HG02852 (cell line): ENCODE results near the gene TCF12.
"Not testable (repeated sequence)": the region's sequence is repeated elsewhere in the genome, so short reads cannot be mapped to it uniquely, and the experiment has no call there.

Source experiments
- ATAC-seq: cut with Tn5 transposase; IDR thresholded peaks from one replicate; pipeline ENCODE4 v1.9.1; 2021; ENCODE audit warnings: mild to moderate bottlenecking, moderate library complexity; ENCODE audit not compliant: unreplicated experiment

TCF12 gene

DNA sequence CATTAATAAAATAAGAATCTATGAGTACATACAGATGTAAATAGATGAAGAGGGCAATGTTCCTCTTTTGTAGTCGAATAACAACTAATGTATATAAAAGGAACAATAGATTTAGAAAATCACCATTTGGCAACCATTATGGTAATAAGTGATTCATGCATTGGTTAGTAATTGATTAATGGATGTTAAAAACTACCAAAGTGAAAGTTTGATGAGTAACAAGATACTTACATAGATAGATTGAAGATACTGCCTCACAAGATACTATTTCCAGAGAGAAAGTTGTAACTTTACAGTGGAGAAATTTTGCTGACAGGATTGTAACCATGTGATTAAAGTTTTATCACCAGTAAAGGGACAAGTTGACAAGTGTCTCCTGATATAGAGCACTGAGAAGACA lies 55.0 kb downstream of the TCF12 start:
- ATAC-seq: no peak

DNA sequence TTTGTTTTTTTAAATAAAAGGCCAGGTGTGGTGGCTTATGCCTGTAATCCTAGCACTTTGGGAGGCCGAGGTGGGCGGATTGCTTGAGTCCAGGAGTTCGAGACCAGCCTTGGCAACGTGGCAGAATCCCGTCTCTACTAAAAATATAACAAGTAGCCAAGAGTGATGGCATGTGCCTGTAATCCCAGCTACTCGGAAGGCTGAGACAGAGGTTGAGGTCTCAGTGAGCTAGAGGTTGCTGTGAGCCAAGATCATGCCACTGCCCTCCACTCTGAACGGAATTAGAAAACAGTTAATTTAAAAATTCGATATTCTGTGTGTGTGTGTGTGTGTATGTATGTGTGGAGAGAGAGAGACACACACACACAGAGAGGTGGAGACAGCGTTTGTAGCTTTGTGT lies 58.8 kb downstream of the TCF12 start:
- ATAC-seq: no peak

DNA sequence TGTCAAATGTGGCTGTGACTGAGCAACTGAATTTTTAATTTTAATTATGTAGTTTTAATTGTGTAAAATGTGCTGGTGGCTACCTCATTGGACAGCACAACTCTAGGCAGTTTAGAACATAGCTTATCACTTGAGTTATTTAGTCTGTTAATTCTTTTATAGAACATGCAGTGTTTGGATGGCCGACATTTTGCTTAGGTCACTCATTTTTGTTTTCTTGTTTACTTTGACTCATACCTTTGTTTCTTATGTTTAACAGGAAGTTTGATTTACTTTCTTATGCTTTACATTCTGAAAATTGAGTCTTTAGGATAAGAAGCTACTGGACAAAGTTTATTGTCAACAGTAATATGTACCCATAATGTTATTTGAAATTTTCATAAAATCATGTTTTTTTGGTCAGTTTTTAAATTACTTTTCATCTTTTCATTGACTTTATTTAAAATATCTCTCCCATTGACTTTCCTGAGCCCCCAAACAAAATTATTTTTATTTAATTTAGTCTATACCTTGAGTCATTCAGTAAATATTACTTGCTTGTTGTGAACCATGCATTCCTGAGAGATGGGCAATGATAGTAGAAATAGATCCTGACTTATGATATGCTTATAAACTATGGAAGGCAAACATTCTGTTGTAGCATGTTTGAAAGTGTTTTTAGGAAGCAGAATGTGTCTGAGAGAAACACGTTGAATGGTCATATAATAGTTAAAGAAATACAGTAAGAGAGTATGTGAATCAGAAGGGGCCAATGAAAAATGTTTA lies 60.6 kb downstream of the TCF12 start:
- ATAC-seq: no peak

DNA sequence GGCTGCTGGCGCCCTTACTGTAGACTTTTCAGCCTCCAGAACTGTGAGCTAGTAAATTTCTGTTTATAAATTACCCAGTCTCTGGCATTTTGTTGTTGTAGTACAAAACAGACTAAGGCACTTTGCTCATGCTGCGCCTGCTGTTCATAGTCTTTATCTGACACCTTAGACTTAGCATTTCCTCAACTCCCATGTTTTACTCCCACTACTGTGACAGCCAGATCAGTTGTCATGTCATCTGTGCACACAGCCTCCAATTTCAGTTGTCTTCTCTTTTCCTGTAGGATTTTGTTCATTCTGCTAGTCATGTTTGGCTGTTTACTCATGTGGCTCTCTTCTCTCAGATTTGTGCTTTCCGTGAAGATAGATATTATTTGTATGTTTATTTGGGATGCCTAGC lies 62.0 kb downstream of the TCF12 start:
- ATAC-seq: no peak

DNA sequence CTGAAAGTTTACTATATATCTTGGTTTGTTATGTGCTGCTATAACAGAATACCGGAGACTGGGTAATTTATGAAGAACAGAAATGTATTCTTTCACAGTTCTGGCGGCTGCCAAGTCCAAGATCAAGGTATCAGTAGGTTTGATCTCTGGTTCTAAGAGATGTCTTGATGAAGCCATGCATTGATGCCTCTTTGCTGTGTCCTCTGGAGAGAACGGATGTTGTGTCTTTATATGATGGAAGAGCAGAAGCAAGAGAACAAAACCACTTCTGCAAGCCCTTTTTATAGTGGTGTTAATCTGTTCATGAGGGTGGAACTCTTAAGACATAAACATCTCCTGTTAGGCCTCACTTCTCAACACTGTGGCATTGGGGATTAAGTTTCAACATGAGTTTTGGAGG lies 62.7 kb downstream of the TCF12 start:
- ATAC-seq: no peak

DNA sequence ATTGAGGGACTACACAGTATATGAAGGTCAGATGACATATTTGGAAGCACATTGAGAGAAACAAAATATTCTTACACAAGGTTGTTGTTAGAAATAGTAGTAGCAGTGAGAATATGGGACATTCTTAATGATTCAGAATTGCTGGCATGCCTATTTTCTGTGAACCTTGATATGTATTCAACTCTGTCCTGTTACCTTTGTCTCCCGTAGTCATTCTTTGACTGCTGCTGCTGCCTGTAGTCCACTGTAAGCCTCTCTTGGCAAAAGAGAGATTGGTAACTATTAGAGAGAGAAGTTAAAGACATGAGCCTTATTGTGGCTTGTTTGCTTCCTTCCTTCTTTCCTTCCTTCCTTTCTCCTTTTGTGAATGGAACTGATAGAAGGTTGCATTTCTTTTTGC lies 64.5 kb downstream of the TCF12 start:
- no peak for ATAC-seq

DNA sequence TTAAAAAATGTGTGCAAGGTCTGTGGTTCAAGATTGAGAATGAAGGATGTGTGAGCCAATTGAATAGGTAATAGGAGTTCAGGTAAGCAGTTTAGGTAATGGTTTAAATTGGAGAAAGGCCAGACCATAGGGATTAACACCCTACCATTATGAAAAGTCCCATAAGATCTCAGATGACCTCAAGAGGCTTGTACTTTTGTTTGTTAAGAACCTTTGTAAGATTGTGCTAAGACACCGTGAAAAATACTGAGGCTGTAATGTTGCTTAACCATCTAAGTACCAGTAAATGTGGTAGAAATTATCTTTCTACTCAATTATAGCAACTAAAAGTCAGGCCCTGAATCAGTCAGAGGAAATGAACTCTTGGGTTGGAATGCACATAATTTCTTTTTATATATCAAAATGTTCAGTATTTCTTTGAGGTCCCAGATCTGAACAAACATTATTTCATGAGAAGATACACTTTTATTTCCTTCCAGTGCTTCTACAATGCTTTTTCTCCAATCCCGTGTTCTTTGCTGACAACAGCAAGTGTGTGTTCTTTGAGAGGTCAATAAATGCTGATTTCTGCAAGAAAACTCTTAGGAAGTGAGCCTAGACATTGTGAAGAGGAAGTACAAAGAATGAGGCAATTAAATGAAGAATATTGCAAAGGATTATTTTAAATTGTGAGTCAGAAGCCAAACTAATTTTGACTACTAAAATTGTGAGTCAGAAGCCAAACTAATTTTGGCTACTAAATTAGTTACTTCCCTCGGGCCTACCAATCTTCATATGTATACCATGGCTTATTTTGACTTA lies 66.4 kb downstream of the TCF12 start:
- ATAC-seq: no peak

DNA sequence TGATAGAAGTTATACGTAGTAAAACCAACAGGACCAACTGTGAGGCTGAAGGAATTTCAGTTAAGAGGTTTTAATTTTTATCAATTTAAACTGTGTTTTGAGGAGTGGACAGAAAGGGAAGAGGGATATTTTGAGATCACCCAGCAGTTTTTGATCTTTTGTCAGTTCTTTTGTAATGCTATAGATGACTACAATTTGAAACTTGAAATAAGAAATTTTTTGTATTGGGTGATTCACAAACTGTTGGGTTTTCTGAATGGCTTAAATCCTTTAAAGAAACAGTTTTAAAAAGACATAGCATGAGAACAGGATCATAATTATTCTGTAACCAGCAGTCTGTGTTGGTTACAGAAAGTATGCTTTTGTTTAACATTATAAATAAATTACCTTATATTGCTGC lies 67.4 kb downstream of the TCF12 start:
- ATAC-seq: no peak

DNA sequence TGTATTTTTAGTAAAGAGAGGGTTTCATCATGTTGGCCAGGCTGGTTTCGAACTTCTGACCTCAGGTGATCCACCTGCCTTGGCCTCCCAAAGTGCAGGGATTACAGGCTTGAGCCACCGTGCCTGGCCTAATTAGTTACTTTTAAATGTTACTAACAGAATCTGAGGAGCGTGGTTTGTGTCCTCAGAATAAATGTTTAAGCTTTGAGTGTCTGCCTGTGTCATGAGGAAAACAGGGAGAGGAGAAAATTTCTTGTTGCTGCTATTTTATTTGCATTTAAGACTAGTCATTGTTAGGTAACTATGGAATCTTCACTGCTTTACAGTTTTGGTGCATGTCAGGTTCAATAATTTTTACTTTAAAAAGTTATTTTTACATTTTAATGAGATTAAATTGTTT lies 68.8 kb downstream of the TCF12 start:
- no peak for ATAC-seq

DNA sequence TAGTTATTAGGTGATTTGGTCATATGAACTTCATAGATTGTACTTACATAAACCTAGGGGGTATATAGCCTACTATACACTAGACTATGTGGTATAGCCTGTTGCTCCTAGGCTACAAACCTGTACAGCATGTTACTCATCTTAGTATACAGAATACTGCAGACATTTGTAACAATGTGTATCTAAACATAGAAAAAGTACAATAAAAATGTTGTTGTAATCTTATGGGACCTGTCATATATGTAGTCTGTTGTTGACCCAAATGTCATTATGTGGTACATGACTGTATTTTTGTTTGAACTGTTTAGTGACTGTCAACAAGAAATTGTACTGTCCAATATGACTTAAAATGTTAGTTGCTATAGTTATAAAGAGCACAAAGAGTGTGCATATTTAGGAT lies 69.8 kb downstream of the TCF12 start:
- ATAC-seq: no peak

DNA sequence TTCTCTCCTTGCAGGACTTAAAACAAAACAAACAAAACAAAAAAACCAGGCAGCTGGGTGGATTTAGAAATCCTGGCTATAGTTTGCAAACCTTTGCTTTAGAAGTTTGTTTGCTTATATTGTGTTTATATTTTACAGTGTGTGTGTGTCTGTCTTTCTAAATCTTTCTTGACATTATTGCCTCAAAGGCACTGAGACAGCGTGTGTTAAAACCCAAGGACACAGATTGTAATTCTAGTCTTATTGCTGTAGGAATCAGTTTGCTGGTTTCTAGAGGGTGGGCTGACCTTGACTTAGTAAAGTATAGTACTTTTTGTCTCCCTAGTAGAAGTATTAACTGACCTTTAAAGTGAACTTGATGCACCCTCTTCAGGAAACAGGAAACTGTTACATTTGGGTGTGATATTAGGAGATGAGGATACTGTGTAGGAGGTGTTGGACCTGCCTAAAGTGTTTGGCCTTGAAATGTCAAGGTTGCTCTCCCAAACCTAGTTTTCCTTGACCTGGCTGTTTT lies 71.0 kb downstream of the TCF12 start:
- no peak for ATAC-seq

DNA sequence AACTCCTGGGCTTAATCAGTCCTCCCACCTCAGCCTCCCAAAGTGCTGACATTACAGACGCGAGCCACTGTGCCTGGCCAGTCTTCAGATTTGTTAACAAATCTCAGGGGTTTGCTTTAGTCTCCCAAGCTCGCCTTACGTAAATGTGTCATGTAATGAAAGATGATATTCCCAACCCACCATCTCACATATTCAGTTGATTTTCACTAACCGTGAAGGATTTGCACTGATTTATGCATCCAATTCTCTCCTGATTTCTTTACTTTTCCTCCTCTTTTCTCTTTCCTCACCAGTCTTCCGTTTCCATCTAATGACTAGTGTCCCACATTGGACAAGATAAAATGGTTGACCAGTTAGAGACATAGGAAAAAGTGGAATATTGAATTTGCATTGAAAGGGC lies 72.6 kb downstream of the TCF12 start:
- no peak for ATAC-seq

DNA sequence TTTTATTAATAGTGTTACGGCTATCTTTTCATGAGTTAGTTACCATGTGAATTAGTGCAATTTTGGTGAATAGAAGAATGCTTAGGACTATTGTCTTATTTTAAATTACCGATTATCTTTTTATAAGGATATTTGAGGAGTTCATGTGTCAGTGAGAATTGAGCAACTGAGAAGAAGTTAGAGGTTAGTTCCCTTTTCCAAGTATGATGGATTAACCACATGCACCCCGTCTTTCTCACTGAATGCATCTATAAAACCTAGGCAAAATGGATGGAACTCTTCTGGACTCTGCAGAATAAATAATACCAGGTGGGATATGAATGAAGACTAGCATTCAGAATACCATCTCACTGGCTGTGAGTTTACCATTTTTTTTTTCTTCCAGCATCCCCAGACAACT lies 74.3 kb downstream of the TCF12 start:
- ATAC-seq: no peak

DNA sequence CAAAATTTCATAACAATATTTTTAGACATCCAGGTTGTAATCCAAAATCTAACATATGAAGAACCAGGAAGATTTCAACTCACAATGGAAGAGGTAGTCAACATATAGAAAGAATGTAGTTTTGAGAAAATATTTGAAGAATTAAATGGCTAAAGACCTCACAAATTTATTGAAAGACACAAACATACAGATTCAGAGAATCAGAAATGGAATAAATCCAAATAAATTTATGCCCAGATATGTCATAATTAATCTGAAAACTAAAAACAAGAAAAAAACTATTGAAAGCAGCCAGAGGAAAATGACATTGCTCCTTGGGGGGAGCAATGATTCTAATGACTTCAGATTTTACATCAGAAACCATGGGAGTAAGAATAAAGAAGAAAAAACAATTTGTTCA lies 75.8 kb downstream of the TCF12 start:
- ATAC-seq: no peak

DNA sequence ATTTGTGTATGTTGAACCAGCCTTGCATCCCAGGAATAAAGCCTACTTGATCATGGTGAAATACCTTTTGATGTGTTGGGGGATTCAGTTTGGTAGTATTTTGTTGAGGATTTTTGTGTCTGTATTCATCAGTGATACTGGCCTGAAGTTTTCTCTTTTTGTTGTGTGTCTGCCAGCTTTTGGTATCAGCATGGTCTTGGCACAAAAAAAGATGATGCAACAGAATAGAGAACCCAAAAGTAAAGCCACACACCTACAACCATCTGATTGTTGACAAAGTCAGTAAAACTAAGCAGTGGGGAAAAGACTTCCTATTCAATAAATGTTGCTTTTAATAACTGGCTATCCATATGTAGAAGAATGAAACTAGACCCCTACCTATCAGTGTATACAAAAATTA lies 77.6 kb downstream of the TCF12 start:
- ATAC-seq: no peak

DNA sequence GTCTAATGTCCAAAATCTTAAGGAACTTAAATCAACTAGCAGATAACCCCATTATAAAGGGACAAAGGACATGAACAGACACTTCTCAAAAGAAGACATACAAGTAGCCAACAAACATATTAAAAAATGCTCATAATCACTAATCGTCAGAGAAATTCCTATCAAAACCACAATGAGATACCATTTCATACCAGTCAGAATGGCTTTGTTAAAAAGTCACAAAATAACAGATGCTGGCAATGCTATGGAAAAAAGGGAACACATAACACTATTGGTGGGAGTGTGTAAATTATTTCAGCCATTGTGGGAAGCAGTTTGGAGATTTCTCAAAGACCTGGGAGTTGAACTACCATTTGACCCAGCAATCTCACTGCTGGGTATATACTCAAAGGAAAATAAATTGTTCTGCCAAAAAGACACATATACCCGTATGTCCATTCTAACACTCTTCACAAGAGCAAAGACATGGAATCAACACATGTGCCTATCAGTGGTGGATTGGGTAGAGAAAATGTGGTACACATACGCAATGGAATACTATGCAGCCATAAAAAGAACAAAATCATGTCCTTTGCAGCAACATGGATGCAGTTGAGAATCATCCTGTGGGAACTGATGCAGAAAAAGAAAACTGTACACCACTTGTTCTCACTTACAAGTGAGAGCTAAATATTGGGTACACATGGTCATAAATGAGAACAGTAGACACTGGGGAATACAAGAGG lies 78.5 kb downstream of the TCF12 start:
- no peak for ATAC-seq

DNA sequence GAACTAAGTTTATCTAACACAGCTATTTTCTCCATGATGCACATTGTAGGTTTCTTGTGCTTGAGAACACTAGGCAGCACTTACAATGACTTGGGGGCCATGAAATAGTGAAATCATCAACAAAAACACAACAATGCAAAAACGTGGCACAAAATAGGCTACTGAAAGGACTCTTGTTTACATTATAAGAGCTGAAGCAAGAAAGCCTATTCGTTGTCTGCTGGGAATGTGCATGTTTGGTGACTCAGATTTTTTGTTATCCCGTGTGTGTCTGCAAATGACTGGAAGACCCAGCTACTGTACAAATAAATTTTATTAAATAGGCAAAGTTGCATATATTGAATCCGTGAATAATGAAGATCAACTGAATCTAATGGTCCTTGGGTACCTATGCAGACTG lies 85.0 kb downstream of the TCF12 start:
- no peak for ATAC-seq

DNA sequence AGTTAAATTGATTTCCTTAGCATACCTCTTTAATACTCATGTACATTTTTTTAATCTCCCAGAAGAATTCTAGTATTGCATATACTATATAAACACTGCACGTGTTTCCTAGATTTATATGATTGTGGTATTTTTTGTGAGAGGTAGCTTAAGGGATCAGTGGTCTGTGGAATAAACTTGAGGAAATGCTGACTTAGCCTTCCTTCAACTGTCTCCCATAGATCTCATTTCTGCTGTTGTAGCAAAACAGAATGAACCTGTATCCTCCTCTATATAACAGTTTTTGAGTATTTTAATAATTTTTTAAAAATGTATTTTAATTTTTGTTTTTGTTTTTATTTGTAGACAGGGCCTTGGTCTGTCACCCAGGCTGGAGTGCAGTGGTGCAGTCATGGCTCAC lies 86.8 kb downstream of the TCF12 start:
- ATAC-seq: no peak

DNA sequence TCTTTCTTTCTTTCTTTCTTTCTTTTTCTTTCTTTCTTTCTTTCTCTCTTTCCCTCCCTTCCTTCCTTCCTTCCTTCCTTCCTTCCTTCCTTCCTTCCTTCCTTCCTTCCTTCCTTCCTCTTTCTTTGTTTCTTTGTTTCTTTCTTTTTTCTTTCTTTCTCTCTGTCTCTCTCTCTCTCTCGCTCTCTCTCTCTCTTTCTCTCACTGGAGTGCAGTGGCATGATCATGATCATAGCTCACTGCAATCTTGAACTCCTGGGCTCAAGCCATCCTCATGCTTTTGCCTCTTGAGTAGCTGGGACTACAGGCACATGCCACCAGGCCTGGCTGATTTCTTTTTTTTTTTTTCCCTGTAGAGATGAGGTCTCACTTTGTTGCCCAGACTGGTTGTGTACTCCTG lies 89.4 kb downstream of the TCF12 start:
- not testable (repeated sequence) for ATAC-seq

DNA sequence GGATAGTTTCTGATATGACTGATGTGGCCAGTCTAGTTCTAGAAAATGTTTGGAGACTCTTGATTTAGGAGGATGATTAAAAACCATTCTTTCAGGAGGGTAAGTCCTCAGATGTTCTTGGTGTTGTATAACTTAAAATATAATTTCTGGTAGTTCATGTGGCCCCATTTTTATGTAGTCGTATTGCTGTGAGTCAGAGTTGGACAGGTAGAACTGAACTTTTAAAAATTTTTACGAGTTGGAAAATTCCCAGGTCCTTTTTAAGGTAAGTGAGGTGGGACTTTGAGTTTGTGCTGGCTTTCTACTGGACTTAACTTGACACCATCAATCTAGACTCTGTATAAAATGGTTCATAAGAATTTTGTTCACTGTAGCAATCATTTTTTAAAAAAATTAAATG lies 92.3 kb downstream of the TCF12 start:
- no peak for ATAC-seq

DNA sequence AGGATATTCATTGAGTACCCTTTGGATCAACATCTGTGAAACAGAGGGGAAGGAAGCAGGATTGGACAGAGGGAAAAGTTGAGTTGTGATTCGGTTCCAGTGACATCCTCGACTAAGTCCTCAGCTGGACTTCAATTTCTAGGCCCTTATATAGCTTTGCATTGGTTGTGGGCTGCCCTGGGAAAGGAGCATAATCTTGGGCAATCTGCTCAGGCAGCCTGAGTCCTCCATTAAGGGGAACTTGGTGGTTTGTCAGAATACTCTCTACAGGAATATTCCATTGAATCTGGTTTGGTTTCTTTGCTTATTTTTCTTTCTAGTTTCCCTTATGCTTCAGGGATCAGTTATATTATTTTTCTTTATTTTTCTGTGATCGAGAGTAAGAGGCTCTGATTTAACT lies 94.1 kb downstream of the TCF12 start:
- no peak for ATAC-seq

DNA sequence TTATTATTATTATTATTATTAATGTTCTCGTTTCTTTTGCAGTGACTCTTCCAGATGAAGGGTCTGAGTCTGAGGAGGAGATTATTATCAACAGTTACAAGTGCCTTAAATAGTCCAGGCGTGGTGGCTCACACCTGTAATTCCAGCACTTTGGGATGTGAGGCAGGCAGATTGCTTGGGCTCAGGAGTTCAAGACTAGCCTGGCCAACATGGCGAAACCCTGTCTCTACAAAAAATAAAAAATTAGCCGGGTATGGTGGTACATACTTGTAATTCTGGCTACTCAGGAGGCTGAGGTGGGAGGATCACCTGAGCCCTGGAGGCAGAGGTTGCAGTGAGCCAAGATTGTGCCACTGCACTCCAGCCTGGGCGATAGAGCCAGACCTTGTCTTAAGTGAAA lies 96.5 kb downstream of the TCF12 start:
- ATAC-seq: not testable (repeated sequence)
